Skeletal muscle cell (primary cell): Measurements from ENCODE around the gene SVOP.
"Not testable (repeated sequence)": the region's sequence is repeated elsewhere in the genome, so short reads cannot be mapped to it uniquely, and the experiment has no call there.

Experiments used
- DNase-seq: peaks from one replicate; pipeline ENCODE4 v3.0.0-alpha.2; 2010; ENCODE audit warnings: low read depth
- H3K4me3 ChIP-seq: 2 replicates; pipeline ENCODE4 v1.5.1; 2011; ENCODE audit warnings: low read depth, mild to moderate bottlenecking, control low read depth, low read length, moderate library complexity

Gene SVOP

DNA sequence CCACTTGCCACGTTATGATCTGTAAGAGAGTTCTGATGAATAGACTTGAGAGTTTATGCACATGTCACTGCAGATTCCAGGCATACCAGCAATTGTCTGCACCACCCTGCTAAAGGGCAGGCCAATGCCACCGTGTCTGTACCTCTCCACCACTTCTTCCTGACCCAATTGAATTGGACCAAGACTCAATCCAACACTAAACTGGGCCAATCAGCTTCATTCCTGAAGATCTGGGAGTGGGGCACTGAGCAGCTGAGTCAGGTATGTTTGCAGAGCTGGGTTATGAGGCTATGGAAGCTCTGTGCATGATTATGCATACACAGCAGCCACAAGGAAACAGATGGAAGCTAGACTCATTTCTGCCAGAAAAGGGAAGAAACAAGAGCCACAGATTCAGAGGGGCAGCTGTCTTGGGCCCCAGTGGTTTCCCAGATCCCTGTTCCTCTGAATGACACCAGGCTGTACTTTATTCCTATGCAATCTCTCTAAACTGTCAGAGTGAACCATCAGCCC, 113.0 kb downstream of the SVOP start:
- no peak overlapping the region for H3K4me3 ChIP-seq
- DNase-seq, result no peak

DNA sequence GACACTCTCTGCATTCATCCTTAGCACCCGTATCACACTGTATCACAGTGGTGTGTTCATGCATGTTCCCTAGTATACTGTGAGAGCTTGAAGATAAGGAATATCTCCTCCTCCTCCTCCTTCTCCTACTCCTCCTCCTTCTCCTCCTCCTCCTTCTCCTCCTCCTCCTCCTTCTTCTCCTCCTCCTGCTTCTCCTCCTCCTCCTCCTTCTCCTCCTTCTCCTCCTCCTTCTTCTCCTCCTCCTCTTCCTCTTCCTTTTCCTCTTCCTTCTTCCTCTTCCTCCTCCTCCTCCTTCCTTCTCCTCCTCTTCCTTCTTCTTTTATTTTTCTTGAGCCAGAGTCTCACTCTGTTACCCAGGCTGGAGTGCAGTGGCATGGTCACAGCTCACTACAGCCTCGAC, 113.9 kb downstream of the SVOP start:
- no peak for DNase-seq

DNA sequence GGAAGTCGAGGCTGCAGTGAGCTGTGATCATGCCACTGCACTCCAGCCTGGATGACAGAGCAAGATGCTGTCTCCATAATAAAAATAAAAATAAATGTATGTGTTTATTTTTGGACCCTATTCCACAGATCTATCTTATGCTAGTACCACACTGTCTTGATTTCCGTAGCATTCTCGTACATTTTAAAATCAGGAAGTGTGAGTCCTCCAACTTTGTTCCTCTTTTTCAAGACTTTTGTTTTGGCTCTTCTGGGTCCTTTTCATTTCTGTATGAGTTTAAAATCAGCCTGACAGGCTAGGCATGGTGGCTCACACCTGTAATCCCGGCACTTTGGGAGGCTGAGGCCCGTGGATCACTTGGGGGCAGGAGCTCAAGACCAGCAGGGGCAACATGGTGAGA, 115.1 kb downstream of the SVOP start:
- no peak overlapping the region for H3K4me3 ChIP-seq
- DNase-seq, result no peak

More for the DNA sequence above, 113.9 kb downstream of the SVOP start:
- no peak overlapping the region for H3K4me3 ChIP-seq

DNA sequence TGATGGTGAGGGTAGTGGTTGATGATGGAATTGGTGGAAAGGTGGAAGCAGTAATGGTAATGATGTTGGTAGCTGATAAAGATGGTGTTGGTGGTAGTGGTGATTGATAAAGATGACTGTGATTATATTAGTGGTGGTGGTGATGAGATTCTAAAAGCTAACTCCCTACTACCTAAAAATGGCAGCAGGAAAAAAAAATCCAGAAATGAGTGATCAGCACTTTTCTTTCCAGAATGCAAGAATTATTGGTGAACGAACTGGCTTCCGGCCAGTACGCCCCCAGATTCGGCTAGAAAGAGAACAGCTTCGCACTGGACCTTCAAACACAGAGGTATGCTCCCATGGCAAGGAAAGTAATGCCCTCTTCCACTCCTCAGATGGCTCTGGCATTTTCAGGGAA, 121.7 kb downstream of the SVOP start:
- no peak for DNase-seq
- no peak overlapping the region for H3K4me3 ChIP-seq

DNA sequence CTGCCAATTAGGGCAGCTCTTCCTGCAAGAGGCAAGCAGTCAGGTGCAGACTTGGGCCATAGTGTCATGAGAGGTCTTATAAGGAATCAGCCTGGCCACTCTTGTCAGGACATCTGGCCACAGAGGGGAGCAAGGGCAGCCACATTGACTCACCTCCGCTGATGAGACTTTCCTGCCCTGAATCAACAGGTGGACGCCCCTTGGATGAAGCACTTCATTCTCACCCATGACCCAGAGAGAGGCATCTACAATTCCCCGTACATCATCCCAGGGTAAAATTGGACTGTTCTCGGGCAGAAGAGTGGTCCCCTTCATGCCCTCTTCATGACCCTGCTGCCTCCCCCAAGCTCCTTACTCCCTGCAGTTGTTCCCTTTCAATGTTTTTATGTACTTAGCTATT, 124.1 kb downstream of the SVOP start:
- no peak for DNase-seq
- H3K4me3 ChIP-seq, result no peak overlapping the region

DNA sequence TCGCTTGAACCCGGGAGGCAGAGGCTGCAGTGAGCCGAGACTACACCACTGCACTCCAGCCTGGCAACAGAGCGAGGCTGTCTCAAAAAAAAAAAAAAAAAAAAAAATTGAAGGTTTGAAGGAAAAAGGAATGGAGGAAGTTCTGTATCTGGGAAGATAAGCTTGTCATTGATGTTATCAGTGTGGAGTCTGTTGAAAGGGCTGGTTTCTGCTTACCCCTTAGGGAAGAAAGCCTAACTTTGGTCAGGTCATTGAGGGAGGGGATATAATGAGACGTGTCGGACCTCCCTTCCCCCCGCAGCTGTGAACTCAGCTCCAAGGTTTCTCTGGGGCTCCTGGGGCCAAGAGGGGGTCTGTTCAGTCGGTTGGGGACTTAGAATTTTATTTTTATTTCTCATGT, 124.5 kb downstream of the SVOP start:
- DNase-seq, result no peak
- H3K4me3 ChIP-seq, result no peak overlapping the region

DNA sequence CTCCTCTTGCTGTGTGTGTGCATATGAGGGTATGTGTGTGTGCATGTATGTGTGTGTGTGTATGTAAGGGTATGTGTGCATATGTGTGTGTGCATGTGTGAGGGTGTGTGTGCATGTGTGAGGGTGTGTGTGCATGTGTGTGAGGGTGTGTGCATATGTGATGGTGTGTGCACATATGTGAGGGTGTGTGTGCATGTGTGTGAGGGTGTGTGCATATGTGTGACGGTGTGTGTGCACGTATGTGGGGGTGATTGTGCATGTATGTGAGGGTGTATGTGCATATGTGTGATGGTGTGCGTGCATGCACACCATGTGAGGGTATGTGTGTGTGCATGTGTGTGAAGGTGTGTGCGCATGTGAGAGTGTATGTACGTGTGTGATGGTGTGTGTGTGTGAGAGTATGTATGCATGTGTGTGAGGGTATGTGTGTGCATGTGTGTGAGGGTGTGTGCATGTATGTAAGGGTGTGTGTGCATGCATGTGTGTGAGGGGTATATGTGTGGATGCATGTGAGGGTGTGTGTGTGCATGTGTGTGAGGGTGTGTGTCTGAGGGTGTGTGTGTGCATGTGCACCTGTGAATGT, 125.6 kb downstream of the SVOP start:
- no peak for DNase-seq
- no peak overlapping the region for H3K4me3 ChIP-seq

DNA sequence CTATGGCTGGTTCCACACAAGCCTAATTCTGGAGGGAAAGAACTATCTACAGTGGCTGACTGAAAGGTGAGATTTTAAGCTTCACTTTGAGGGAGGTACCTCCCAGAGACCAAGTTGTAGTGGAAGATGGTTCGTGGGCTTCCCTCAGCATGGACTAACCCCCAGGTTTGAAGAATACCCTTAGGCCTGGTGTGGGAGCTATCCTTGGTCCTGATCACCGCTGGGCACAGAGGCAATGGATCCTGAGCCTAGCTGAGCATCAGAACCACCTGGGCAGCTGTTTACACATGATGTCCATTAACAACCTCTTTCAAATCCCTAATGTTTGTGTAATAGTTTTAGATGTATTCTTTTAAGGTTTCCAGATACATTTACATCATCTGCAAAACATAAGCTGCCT, 130.7 kb downstream of the SVOP start:
- DNase-seq, result no peak
- no peak overlapping the region for H3K4me3 ChIP-seq

DNA sequence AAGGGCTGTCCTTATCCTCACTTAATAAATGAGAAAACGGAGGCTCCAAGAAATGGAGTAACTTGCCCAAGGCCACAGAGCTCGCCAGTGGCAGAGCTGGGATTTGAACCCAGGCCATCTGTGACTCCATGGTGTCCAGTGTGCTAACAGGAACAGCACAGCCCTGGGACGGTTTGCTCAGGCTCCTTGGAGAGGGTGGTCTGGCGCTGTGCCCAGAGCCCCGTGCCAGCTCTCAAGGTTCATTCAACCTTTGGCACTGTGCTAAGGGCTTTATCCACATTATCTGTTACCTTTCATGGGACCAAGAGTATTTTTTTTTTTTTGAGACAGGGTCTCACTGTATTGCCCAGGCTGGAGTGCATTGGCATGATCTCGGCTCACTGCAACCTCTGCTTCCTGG, 132.8 kb downstream of the SVOP start:
- no peak overlapping the region for H3K4me3 ChIP-seq
- no peak for DNase-seq

DNA sequence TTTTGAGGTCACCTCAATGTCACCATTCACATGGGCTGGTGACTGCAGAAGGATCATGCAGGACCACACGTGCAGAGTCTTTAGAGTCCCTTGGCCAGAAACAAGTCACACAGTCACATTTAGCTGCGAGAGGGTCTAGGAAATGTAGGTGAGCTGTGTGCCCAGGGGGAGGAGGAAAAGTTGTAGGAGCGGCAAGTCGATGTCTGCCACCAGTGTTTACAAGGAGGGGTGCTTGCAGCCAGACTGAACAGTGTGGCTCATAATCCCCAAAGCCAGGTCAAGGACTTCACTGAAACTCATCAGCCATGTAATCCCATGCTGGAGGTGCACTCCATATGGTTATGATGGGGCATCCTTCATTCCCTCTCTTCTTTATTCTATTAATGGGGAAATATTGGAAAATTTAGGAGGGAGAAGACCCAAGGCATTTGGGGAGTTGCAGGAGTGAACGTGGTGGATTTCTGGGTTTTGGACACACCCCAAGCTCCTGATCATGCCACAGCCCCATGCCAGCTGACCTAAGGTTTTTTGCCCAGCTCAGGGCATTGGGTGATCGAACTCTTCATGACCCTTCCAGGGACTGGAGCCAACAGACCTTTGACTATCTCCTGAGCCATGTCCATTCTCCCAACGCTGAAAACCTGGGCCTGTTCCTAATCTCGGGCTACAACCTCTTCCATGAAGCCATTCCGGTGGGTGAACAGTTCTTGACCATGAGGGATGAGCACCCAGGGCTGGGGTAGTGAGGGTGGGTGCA, 133.8 kb downstream of the SVOP start:
- H3K4me3 ChIP-seq, result no peak overlapping the region
- DNase-seq, result no peak

DNA sequence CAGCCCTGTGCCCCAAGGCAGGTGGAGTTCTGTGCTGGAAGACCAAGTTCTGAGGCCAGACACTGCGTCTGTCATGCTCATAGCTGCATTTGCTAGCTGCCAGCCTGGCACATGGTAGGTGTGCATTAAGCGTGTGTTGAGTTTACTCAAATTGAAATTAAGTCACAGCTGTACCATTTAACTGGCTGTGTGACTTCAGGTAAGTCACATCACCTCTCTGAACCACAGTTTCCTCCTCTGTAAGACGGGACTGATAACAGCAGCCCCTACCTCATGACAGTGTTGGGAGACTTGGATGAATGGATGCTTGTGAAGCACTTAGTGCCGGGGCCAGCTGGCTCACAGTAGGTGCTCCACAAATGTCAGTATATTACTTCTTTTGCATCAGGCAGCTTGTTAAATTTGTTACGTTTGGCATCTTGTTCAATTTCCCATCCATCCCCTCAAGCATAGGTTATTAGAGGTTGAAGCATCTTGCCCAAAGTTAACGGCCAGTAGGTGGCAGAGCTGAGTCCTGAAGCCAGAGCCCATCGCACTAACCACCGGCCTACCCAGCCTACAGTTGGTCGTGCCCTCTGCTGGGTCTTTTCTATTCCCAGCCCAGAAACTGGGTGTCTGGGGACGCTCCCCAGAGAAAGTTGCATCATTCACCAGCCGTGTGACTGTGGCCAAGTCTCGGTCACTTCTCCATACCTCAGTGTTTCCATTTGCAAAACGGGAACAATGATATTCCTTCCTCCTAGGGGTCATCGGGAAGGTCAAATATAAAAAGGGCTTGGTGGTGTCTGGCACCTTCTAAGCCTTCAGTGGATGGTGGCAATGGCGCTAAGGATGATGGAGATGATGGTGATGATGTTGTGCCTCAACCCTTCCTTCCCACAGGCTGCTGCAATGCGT, 136.5 kb downstream of the SVOP start:
- no peak for DNase-seq
- no peak overlapping the region for H3K4me3 ChIP-seq

DNA sequence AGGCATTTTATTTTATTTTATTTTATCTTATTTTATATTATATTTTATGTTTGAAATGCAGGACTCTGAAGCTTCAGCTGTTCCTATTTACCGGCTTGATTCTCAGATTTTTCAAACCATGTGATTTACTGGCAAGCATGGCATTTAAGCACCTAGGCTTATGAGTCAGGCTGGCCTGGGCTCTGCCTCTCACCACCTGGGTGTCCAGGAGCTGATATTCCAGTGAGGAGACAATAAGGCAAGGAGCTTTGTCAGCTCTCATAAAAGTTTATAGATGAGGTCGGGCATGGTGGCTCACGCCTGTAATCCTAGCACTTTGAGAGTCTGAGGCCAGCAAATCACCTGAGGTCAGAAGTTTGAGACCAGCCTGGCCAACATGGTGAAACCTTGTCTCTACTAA, 138.9 kb downstream of the SVOP start:
- DNase-seq, result no peak
- no peak overlapping the region for H3K4me3 ChIP-seq

DNA sequence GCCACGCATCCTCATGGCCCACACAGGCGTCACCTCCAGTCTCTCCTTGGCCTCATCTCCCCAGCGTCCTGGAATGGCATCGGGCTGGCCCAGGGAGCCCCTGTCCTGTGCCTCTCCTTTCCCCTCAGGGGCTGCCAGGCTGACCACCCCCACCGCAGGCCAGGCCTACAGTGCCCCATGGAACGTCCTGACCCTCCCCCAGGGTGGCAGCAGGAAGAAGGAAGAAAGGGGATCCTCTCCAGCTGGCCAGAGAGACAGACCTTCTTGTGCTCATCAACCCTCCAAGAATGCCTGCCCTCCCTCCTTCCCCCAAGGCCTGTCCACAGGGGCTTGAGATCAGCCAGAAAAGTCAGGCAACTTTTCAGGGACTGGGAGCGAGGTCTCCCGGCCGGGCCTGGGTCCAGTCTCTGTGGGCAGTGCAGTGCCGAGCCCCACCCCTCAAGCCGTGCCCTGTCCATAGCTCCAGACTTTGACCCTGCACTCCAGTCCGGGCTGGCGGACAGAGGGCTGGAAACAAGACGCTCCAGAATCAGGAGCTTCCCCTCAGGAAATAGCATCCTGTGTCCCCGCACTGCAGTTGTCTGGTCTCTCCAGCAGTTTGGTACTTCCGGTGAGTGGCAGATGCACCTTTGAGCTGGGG, 141.1 kb downstream of the SVOP start, which contains the start of gene DAO:
DAO (plus strand) TSS at position 478 of the 640 bp plus-strand sequence. CDS start 4,915 bp downstream, outside the sequence.
- no peak for DNase-seq
- no peak within 1 kb of the TSS for H3K4me3 ChIP-seq

DNA sequence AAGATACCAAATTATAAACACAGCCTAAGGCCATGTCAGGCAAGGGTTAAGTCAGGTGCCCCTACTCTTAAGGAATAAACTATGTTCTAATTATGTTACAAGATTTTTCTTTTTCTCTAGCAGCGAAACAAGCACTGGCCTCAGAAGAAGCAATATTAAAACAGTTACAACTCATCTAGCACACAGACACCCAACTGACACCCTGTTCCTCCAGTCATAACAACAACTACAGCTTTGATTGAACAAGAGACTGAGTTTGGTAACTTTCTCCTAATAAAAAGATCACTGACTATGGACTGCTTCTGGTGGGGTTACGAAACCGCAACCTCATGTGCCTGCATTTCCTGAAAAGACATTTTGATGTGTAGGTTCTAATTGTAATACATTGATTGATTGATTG, 144.3 kb downstream of the SVOP start:
- H3K4me3 ChIP-seq, result no peak overlapping the region
- DNase-seq, result no peak

DNA sequence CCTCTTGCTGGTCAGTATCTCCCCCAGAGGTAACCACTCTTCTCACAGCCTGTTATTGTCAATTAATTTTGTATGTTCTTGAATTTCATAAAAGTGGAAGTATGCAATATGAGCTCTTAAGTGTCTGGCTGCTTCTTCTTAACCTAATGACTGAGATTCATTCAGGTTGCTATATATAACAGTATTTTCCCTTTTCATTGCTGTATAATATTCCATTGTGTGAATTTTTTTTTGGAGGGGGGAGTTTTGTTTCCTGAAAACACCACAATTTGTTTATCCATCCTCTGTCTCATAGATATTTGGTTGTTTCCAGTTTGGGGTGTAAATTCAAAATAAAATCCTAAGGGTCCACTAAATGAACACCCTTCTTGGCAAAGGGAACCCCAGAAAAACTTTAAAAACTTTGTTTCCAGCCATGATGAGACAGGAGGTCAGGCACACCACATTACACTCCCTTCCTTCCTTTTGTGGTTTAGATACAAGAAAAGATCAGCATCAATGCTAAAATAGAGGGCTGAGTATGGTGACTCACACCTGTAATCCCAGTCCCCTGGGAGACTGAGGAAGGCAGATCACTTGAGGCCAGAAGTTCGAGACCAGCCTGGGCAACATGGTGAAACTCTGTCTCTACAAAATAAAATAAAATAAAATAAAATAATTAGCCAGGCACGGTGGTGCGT, 145.0 kb downstream of the SVOP start:
- no peak overlapping the region for H3K4me3 ChIP-seq

DNA sequence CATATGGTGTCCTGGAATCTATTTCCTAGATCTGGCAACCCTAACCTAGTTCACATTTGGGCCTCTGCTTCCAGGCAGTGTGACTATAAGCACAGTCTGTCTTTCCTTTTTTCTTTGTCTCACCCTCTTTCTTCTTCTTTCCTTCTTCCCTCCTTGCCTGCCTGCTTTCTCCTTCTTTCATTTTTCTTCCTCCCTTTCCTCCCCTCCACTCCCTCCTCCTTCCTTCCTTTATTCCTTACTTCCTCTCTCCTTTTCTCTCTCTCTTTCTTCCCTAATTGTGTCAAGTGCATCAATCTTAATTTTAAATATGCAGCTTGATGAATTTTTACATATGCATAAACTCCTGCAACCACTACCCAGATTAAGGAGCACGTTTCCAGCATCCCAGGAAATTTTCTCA, 145.6 kb downstream of the SVOP start:
- no peak for DNase-seq
- no peak overlapping the region for H3K4me3 ChIP-seq

More for the DNA sequence above, 145.0 kb downstream of the SVOP start:
- no peak for DNase-seq

DNA sequence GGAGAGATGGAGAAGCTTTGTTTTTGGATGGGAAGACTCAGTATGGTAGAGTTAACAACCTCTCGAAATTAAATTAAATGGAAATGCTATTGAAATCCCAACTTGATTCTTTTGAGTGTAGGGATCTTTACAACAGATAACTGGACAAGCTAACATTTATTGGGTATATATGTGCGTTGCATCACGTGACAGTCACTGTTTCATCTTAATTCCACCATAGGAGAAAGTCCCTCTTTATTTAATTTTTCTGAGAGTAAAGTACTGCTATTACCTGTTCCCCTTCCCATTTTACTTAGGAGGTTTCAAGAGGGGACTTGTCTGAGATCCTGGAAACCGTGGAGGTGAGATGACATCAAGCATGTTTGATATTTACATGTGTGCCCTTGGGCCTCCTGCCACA, 152.1 kb downstream of the SVOP start:
- DNase-seq, result no peak
- no peak overlapping the region for H3K4me3 ChIP-seq

DNA sequence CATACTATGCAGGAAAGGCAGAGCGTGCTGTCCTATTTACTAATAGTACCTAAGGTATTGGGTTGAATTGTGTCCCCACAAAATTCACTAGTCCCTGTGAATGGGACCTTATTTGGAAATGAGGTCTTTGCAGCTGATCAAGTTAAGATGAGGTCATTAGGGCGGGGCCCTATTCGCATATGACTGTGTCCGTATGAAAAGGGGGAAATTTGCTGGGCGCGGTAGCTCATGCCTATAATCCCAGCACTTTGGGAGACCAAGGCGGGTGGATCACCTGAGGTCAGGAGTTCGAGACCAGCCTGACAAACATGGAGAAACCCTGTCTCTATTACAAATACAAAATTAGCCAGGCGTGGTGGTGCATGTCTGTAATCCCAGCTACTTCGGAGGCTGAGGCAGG, 154.8 kb downstream of the SVOP start:
- H3K4me3 ChIP-seq, DNase-seq: not testable (repeated sequence)

DNA sequence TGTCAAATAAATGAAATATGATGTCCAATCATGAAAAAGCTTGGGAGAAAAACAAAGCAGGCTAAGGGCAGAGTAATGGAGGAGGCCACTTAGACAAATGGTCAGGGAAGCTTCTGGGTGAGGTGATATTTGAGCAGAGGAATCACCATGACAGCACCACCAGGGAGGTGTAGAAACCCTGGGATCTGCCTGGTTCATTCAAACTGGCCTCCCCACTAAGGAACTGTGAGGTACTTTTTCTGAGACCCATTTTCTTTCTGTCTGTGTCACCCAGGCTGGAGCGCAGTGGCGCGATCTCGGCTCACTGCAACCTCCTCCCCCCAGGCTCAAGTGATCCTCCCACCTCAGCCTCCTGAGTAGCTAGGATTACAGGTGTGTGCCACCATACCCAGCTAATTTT, 155.7 kb downstream of the SVOP start:
- DNase-seq, result no peak
- H3K4me3 ChIP-seq, result no peak overlapping the region
